ENCODE data around the gene ZIC5.
"Not testable (repeated sequence)": the region's sequence is repeated elsewhere in the genome, so short reads cannot be mapped to it uniquely, and the experiment has no call there.

The ZIC5 gene

GRCh38 chr13:99959540-99960230 is 11.9 kb downstream of the ZIC5 start:
- peak in 1 of 4 experiments; percentile 22 for DNase-seq

- DNase-seq, result no peak
Observed at GRCh38 chr13:99959127-99959539, 12.4 kb downstream of the ZIC5 start.

GRCh38 chr13:99958406-99959126 is 13.0 kb downstream of the ZIC5 start:
- peak in 1 of 4 experiments; percentile 16 for DNase-seq

GRCh38 chr13:99956473-99957349 is 14.9 kb downstream of the ZIC5 start:
- peak in 1 of 4 experiments; percentile 16 for DNase-seq

- peak in 1 of 4 experiments; percentile 17 for DNase-seq
Observed at GRCh38 chr13:99955747-99956472, 15.7 kb downstream of the ZIC5 start.

- no peak for DNase-seq
Observed at GRCh38 chr13:99955107-99955746, 16.3 kb downstream of the ZIC5 start.

- no peak for DNase-seq
Observed at GRCh38 chr13:99953138-99953755, 18.3 kb downstream of the ZIC5 start.

- DNase-seq, result not testable (repeated sequence)
Observed at GRCh38 chr13:99951666-99952065, 19.9 kb downstream of the ZIC5 start.

GRCh38 chr13:99949679-99950413 is 21.7 kb downstream of the ZIC5 start:
- no peak for DNase-seq

GRCh38 chr13:99948907-99949678 is 22.5 kb downstream of the ZIC5 start:
- no peak for DNase-seq

- DNase-seq, result no peak
Observed at GRCh38 chr13:99948411-99948810, 23.2 kb downstream of the ZIC5 start.

GRCh38 chr13:99947666-99948065 is 23.9 kb downstream of the ZIC5 start:
- DNase-seq, result no peak

- DNase-seq, result not testable (repeated sequence)
Observed at GRCh38 chr13:99945515-99945914, 26.1 kb downstream of the ZIC5 start.

- no peak for DNase-seq
Observed at GRCh38 chr13:99944606-99945005, 27.0 kb downstream of the ZIC5 start.

- no peak for DNase-seq
Observed at GRCh38 chr13:99944102-99944501, 27.5 kb downstream of the ZIC5 start.

GRCh38 chr13:99941911-99942310 is 29.7 kb downstream of the ZIC5 start:
- no peak for DNase-seq

GRCh38 chr13:99941086-99941485 is 30.5 kb downstream of the ZIC5 start:
- DNase-seq, result no peak

GRCh38 chr13:99938635-99939034 is 32.9 kb downstream of the ZIC5 start:
- DNase-seq, result no peak

GRCh38 chr13:99935772-99936171 is 35.8 kb downstream of the ZIC5 start:
- no peak for DNase-seq

- no peak for DNase-seq
Observed at GRCh38 chr13:99932912-99933311, 38.7 kb downstream of the ZIC5 start.
